GM12892 (cell line): ENCODE measurements around the gene CPAMD8.

Experiments used
- POLR2A ChIP-seq: IDR thresholded peaks from 2 replicates; pipeline ENCODE4 v1.6.1; 2011; ENCODE audit warnings: low read depth, low read length, control low read depth
- POLR2AphosphoS5 ChIP-seq: IDR thresholded peaks from 2 replicates; pipeline ENCODE4 v1.6.1; 2011; ENCODE audit warnings: low read depth, low read length, control low read depth
- TAF1 ChIP-seq: IDR thresholded peaks from 2 replicates; pipeline ENCODE4 v1.6.1; 2011; ENCODE audit warnings: low read depth, mild to moderate bottlenecking, control low read depth, low read length, borderline replicate concordance

- TF ChIP-seq POLR2A: no peak
- no peak for TF ChIP-seq POLR2AphosphoS5
- TF ChIP-seq TAF1: no peak
These were observed 153.0 kb downstream of the CPAMD8 start for GRCh38 chr19:16873594-16873993.
